A549 (cell line): ENCODE data around the gene MTX3. TPM values are rescaled to one million over a fixed set of nuclear protein-coding genes. Genes with fewer than 3 reads are reported as not detected.
A peak's percentile ranks its signal among the peaks of the same experiment; 100 is the strongest.

Source experiments
- ATAC-seq, 2 experiments: fragments of 200-7000 bp in 1 of 2; fragments of >200 bp in 1 of 2; cut with Nextera tagmentation in 1 of 2; cut with Tn5 transposase in 1 of 2; 3 replicates each; pipeline versions ENCODE4 v1.8.0 to v1.9.1; 2018 to 2020; ENCODE audit warnings: mild to moderate bottlenecking in 1 of 2, moderate library complexity in 1 of 2
- CTCF ChIA-PET: fragments of 300-600 bp; sonication (Branson Sonifier 250); formaldehyde crosslinking; extraction: SDS; loops from one replicate; lab custom pipeline; 2021; ENCODE audit warnings: antibody characterized with exemption, inconsistent platforms; lab: Yijun Ruan, JAX
- POLR2A ChIA-PET: fragments of 350-600 bp; formaldehyde crosslinking; extraction: SDS; loops from one replicate; lab custom pipeline; 2021; ENCODE audit warnings: antibody characterized with exemption, inconsistent platforms; lab: Yijun Ruan, JAX
- DNase-seq, 2 experiments: peaks; one replicate each; pipeline versions ENCODE4 v3.0.0 to v3.0.0-alpha.2; 2011 to 2016; ENCODE audit warnings: low read depth in 1 of 2, low spot score in 1 of 2
- FAIRE-seq: peaks from 2 replicates; lab custom pipeline; 2011; peaks lifted over from hg19 to GRCh38; lab: Jason Lieb, UNC
- H3K27ac ChIP-seq, 2 experiments: fragments of >200 bp; sonication (Bioruptor Twin); formaldehyde crosslinking; 3 replicates each; pipeline ENCODE4 v1.5.1; 2016 to 2017
- H3K4me1 ChIP-seq: fragments of >200 bp; sonication (Bioruptor Twin); formaldehyde crosslinking; 3 replicates; pipeline ENCODE4 v1.6.1; 2016
- H3K4me2 ChIP-seq: fragments of >200 bp; sonication (Bioruptor Twin); formaldehyde crosslinking; 3 replicates; pipeline ENCODE4 v1.6.1; 2016
- H3K4me3 ChIP-seq: fragments of >200 bp; sonication (Bioruptor Twin); formaldehyde crosslinking; 3 replicates; pipeline ENCODE4 v1.5.1; 2016
- H3K9me3 ChIP-seq: fragments of >200 bp; sonication (Bioruptor Twin); formaldehyde crosslinking; 3 replicates; pipeline ENCODE4 v1.6.1; 2016
- BCL3 ChIP-seq: fragments of >200 bp; sonication (Bioruptor Twin); formaldehyde crosslinking; IDR thresholded peaks from 3 replicates; pipeline ENCODE4 v1.6.1; 2016
- BHLHE40 ChIP-seq: IDR thresholded peaks from 2 replicates; pipeline ENCODE4 v1.6.1; 2012; ENCODE audit warnings: low read depth, low read length, inconsistent platforms
- CBX8 ChIP-seq: fragments of 200-600 bp; sonication (generic); IDR thresholded peaks from 2 replicates; pipeline ENCODE4 v1.6.1; 2016
- CEBPB ChIP-seq, 2 experiments: fragments of >200 bp in 1 of 2; sonication (Bioruptor Twin) in 1 of 2; formaldehyde crosslinking in 1 of 2; IDR thresholded peaks; 2 replicates each; pipeline ENCODE4 v1.6.1; 2012 to 2016
- CHD2 ChIP-seq: fragments of 150-350 bp; IDR thresholded peaks from 2 replicates; pipeline ENCODE4 v1.6.1; 2014; ENCODE audit warnings: low read length; ENCODE audit not compliant: partially characterized antibody
- CHD4 ChIP-seq: fragments of 200-600 bp; sonication (generic); IDR thresholded peaks from 2 replicates; pipeline ENCODE4 v1.6.1; 2016; ENCODE audit warnings: antibody characterized with exemption, mild to moderate bottlenecking, borderline replicate concordance
- E2F6 ChIP-seq: IDR thresholded peaks from 2 replicates; pipeline ENCODE4 v1.6.1; 2012; ENCODE audit warnings: low read depth, borderline replicate concordance
- EP300 ChIP-seq, 2 experiments: fragments of >200 bp; sonication (Bioruptor Twin); formaldehyde crosslinking; IDR thresholded peaks; 2 replicates in 1 of 2; 3 replicates in 1 of 2; pipeline ENCODE4 v1.6.1; 2016 to 2017
- GATA3 ChIP-seq: IDR thresholded peaks from 2 replicates; pipeline ENCODE4 v1.6.1; 2012; ENCODE audit warnings: borderline replicate concordance
- HEYL ChIP-seq: fragments of 250-450 bp; sonication (Bioruptor Pico); IDR thresholded peaks from 2 replicates; pipeline ENCODE4 v1.8.0; 2021; ENCODE audit warnings: mild to moderate bottlenecking, moderate library complexity
- MAX ChIP-seq: IDR thresholded peaks from 2 replicates; pipeline ENCODE4 v1.6.1; 2012
- NFE2L2 ChIP-seq: fragments of 150-350 bp; conservative IDR thresholded peaks from 2 replicates; pipeline ENCODE4 v1.6.1; 2014; ENCODE audit warnings: low read length
- POLR2AphosphoS2 ChIP-seq: conservative IDR thresholded peaks from 2 replicates; pipeline ENCODE4 v1.6.1; 2012; ENCODE audit warnings: low read length, improper control_type of control experiment, inconsistent platforms
- RAD21 ChIP-seq, 2 experiments: fragments of >200 bp in 1 of 2; sonication (Bioruptor Twin) in 1 of 2; formaldehyde crosslinking in 1 of 2; IDR thresholded peaks in 1 of 2; conservative IDR thresholded peaks in 1 of 2; 2 replicates in 1 of 2; 3 replicates in 1 of 2; pipeline ENCODE4 v1.6.1; 2012 to 2018; ENCODE audit warnings: inconsistent platforms in 1 of 2
- RARB ChIP-seq: fragments of 250-450 bp; sonication (Bioruptor Pico); IDR thresholded peaks from 2 replicates; pipeline ENCODE4 v1.8.0; 2021; ENCODE audit warnings: mild to moderate bottlenecking, moderate library complexity
- RNF2 ChIP-seq: fragments of 200-600 bp; sonication (generic); IDR thresholded peaks from 2 replicates; pipeline ENCODE4 v1.6.1; 2016; ENCODE audit warnings: low read depth, mild to moderate bottlenecking, antibody characterized with exemption, moderate library complexity, borderline replicate concordance
- SMC3 ChIP-seq: fragments of >200 bp; sonication (Bioruptor Twin); formaldehyde crosslinking; IDR thresholded peaks from 3 replicates; pipeline ENCODE4 v1.6.1; 2018; ENCODE audit warnings: inconsistent platforms
- TP53 ChIP-seq: fragments of 250-450 bp; sonication (Bioruptor Pico); IDR thresholded peaks from 2 replicates; pipeline ENCODE4 v1.5.0; 2021; ENCODE audit warnings: mild to moderate bottlenecking, moderate library complexity
- USF2 ChIP-seq: fragments of 450-650 bp; IDR thresholded peaks from 2 replicates; pipeline ENCODE4 v1.6.1; 2014; ENCODE audit warnings: antibody characterized with exemption
- ZC3H11A ChIP-seq: fragments of 450-650 bp; IDR thresholded peaks from 2 replicates; pipeline ENCODE4 v1.6.1; 2014; ENCODE audit warnings: antibody characterized with exemption, mild to moderate bottlenecking
- ZFP36 ChIP-seq: fragments of 450-650 bp; IDR thresholded peaks from 2 replicates; pipeline ENCODE4 v1.6.1; 2014; ENCODE audit warnings: borderline replicate concordance; ENCODE audit not compliant: partially characterized antibody
- whole genome bisulfite sequencing: methylation state at CpG from one replicate; pipeline ENCODE4 v1.1.6; 2017; ENCODE audit errors: missing lambda C conversion rate; 5-methylcytosine and 5-hydroxymethylcytosine counted together
- polyA plus RNA-seq, 4 experiments: library from polyadenylated mRNA; depleted of rRNA in 3 of 4; stranded (reverse); fragments of >200 nt; fragmentation: RNase III in 1 of 4; extraction: RNeasy Plus Mini Kit Qiagen cat#74134 plus additional on column Dnase treatment in 1 of 4; gene quantifications; 2 replicates in 3 of 4; 3 replicates in 1 of 4; pipeline ENCODE4 v1.2.3, GENCODE V29; 2011 to 2017

The MTX3 gene
- polyA plus RNA-seq, 2 of the 4 experiments (the other 2 are of a cell fraction), result 7.4 to 19.1 TPM

GRCh38 chr5:79963261-79964061 lies 27.6 kb downstream of the MTX3 start:
- H3K9me3 ChIP-seq, result no peaks in the 10 kb centered on the region
- no peak overlapping the region for H3K27ac ChIP-seq
- H3K4me2 ChIP-seq, result no peak overlapping the region
- WGBS, result 61% methylated on average over 10 of the region's 10 CpGs
- FAIRE-seq (peak; percentile 73), DNase-seq (no peak), ATAC-seq (no peak)
- TF ChIP-seq TP53 (CRISPR knock-in tag), result no peak
- no peak for TF ChIP-seq EP300 (IDR thresholded peaks at IDR 0.05)
- no peak for TF ChIP-seq RNF2
- no peak for TF ChIP-seq MAX
- H3K4me1 ChIP-seq, result no peaks in the 10 kb centered on the region
- ChIA-PET CTCF (interaction anchor here (0.8 to 1.1 kb wide), 2 partner anchors 9 to 119 kb away, joined by 3 read pairs; no protein-coding TSS in a partner anchor), POLR2A (no interaction called here)
- no peak overlapping the region for H3K4me3 ChIP-seq

GRCh38 chr5:79962575-79963222 lies 28.4 kb downstream of the MTX3 start:
- DNase-seq (no peak), FAIRE-seq (no peak), ATAC-seq (no peak)
- H3K4me2 ChIP-seq, result no peak overlapping the region
- H3K9me3 ChIP-seq, result no peaks in the 10 kb centered on the region
- H3K4me3 ChIP-seq, result no peak overlapping the region
- ChIA-PET POLR2A (no interaction called here), CTCF (interaction anchor here (0.8 to 1.1 kb wide), 2 partner anchors 10 to 120 kb away, joined by 3 read pairs; no protein-coding TSS in a partner anchor)
- 66% methylated on average over 11 of the region's 11 CpGs for WGBS
- no peaks in the 10 kb centered on the region for H3K4me1 ChIP-seq
- no peak for TF ChIP-seq ZC3H11A
- TF ChIP-seq BHLHE40, result no peak
- no peak for TF ChIP-seq GATA3
- TF ChIP-seq SMC3, result no peak
- no peak for TF ChIP-seq BCL3
- no peak for TF ChIP-seq CHD4
- no peak for TF ChIP-seq RARB (CRISPR knock-in tag)
- TF ChIP-seq CEBPB (IDR thresholded peaks at IDR 0.05), result no peak
- TF ChIP-seq POLR2AphosphoS2, result no peak
- no peak for TF ChIP-seq NFE2L2
- TF ChIP-seq HEYL (CRISPR knock-in tag), result no peak
- H3K27ac ChIP-seq, result no peak overlapping the region

GRCh38 chr5:79961716-79962574 lies 29.1 kb downstream of the MTX3 start:
- H3K27ac ChIP-seq, result no peak overlapping the region
- no peak for FAIRE-seq
- peak; percentile 19 to 55; a peak in 4 of 6 replicates for ATAC-seq
- TF ChIP-seq E2F6 (no peak), USF2 (no peak), CBX8 (no peak), ZFP36 (no peak), HEYL (CRISPR knock-in tag) (no peak), RAD21 (conservative IDR thresholded peaks at IDR 0.05 in 1 of 2, IDR thresholded peaks at IDR 0.05 in 1 of 2) (no peak), CHD2 (no peak)
- H3K4me1 ChIP-seq, result no peaks in the 10 kb centered on the region
- no peak overlapping the region for H3K4me3 ChIP-seq
- POLR2A ChIA-PET, result no interaction called here
- DNase-seq, result no peak
- no peaks in the 10 kb centered on the region for H3K9me3 ChIP-seq
- H3K4me2 ChIP-seq, result no peak overlapping the region
- 67% methylated on average over 9 of the region's 9 CpGs for WGBS
- CTCF ChIA-PET, result interaction anchor here (0.8 kb wide), 1 partner anchor 121 kb away, joined by 3 read pairs; no protein-coding TSS in a partner anchor
